GM19372 (cell line): ENCODE data around the gene SPIRE2.
"Not testable (repeated sequence)": the region's sequence is repeated elsewhere in the genome, so short reads cannot be mapped to it uniquely, and the experiment has no call there.

ENCODE experiments used
- ATAC-seq: cut with Tn5 transposase; IDR thresholded peaks from one replicate; pipeline ENCODE4 v1.9.1; 2021; ENCODE audit warnings: mild to moderate bottlenecking, low read depth, moderate library complexity; ENCODE audit not compliant: unreplicated experiment

SPIRE2 gene

GRCh38 chr16:89828199-89828869 lies at the start of gene SPIRE2:
TSS of gene SPIRE2 (plus strand) at chr16:89828475. CDS start at chr16:89828551, 76 bp downstream.
- no peak for ATAC-seq

GRCh38 chr16:89779231-89779908 lies 48.9 kb upstream of the SPIRE2 start:
- ATAC-seq = no peak

DNA sequence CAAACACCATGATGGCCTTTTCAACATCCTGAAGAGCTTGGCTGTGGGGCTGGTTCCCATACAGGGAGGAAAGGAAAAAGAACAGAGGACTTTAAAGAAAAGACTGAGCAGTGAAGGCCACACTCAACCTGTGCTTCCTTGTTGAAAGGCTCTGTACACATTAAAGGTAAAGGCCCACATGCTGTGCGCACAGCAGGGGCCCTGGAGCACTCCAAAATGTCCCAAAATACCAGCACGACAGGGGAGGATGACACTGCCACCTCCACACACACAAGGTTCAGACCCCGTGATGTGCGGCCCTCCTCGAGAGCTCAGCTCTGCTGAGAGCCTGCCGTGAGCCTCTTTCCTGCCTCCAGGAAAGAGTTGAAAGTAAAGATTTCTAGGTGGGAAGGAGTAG lies 48.4 kb upstream of the SPIRE2 start:
- ATAC-seq = no peak

- ATAC-seq = no peak
Measured at GRCh38 chr16:89782489-89782888, 45.8 kb upstream of the SPIRE2 start.

DNA sequence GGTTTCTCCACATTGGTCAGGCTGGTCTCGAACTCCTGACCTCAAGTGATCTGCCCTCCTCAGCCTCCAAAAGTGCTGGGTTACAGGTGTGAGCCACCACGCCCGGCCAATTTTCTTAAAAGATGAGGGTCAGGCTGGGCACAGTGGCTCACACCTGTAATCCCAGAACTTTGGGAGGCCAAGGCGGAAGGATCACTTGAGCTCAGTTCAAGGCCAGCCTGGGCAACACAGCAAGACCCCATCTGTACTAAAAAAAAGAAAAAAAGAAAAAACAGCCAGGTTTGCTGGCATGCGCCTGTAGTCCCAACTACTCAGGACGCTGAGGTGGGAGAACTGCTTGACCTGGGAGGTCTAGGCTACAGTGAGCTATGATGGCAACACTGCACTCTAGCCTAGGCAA lies 44.3 kb upstream of the SPIRE2 start:
- not testable (repeated sequence) for ATAC-seq

DNA sequence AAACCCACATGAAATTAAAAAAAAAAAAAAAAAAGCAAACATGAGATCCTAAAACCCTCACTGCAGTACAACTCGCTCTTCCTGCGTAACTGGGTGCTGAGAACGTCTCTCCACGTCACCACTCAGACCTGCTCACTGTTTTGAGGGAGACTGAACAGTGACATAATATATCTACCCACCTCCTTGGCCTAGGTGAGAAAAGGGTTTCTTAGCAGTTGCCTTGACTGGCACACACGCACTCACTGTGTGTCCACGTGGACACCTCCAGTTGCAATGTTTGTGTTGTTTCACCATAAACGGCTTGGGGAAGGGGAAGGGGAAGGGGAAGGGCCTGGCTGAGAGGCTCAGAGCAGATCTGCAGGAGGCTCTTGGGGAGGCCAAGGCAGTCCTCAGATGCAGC lies 43.9 kb upstream of the SPIRE2 start:
- no peak for ATAC-seq

GRCh38 chr16:89785523-89786155 lies 42.6 kb upstream of the SPIRE2 start:
- no peak for ATAC-seq

DNA sequence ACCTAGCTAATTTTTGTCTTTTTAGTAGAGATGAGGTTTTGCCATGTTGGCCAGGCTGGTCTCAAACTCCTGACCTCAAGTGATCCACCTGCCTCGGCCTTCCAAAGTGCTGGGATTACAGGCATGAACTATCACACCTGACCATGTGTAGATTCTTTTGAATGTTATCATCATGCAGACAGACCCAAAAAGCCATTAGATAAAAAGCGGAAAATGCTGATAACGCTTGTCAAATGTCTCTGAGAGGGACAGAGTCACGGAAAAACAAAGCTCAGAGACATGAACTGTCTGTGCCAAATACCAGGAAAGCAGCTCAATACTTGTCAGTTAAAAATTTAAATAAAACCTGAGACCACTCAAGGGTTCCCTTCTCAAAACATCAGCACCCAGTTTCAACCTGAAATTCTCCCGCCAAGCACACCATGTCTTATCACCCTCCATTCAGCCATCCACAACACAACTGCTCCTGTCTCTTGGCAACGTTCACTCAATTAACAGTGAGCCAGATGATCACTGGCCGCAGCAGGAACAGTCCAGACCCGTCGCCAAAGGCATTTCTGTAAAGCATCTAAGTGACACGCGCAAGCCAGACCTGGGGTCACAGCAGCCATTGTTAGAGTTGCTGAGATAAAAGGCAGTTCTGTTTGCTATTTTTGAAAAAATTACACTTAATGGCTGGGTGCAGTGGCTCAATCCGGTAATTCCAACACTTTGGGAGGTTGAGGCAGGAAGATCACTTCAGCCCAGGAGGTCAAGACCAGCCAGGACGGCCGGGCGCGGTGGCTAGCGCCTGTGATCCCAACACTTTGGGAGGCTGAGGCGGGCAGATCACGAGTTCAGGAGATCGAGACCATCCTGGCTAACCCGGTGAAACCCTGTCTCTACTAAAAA lies 41.6 kb upstream of the SPIRE2 start:
- no peak for ATAC-seq

GRCh38 chr16:89787365-89787805 lies 40.9 kb upstream of the SPIRE2 start:
- ATAC-seq = no peak

DNA sequence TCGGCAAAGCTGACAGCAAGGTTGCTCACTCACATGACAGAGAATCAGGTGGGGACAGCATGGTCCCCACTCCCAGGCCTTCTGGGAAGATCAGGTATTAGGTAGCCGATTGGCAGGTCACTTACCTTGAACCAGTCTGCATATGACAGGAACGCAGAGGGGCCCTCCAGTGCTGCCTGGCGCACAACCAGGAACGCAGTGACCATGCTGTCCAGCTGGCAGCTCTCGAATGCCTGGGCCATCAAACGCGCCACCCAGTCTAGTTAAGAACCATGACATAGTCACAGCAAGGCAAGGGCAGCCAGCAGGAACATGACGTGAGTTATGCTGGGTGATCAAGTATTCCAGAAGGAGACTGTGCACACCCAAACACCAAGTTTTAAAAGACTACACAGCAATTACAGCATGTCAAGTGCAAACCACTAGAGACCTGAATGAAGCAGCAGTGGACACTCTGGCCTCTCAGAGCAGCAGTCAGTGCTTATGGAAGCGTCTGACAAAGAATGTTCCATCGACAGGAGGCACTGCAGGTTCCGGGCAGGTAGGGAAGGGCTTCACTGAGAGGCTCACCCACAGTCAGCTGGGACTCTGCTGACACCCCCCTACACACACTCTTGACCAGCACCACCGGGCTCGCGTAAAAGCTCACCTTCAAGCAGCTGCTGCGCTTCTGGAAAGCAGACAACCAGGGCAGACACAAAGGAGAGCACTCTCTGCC lies 36.8 kb upstream of the SPIRE2 start:
- no peak for ATAC-seq

GRCh38 chr16:89793092-89793491 lies 35.2 kb upstream of the SPIRE2 start:
- not testable (repeated sequence) for ATAC-seq

DNA sequence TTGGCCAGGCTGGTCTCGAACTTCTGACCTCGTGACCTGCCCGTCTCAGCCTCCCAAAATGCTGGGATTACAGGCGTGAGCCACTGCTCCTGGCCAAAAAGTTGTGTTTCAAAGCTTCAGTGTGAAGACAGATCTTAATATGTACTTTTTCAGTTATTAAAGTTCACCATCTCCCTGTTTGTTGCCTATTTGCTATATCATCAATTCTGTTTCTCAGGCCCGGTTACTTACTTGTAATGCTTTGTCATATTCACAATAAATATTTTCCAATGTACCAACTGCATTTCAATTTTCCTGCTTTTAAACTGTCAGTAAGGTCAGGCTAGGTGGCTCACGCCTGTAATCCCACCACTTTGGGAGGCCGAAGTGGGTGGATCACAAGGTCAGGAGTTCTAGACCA lies 34.3 kb upstream of the SPIRE2 start:
- no peak for ATAC-seq

- ATAC-seq = no peak
Measured at GRCh38 chr16:89795676-89796075, 32.6 kb upstream of the SPIRE2 start.

- ATAC-seq = no peak
Measured at GRCh38 chr16:89796104-89796503, 32.2 kb upstream of the SPIRE2 start.

DNA sequence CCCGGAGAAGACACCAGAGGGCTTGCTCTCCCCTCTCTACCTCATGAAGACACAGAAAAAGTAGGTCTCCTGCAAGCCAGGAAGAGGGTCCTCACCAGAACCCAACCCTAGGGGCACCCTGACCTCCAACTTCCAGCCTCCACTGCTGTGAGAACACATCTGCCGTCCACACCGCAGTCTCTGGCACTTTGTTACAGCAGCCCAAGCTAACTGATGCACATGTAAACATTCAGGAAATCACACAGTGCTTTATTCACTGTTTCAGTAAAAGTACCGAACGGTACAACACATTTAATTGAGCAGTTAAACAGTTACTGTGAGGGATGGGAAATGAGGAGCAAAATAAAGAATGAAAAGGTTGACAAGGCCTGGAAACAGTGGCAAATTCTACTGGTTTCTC lies 30.1 kb upstream of the SPIRE2 start:
- ATAC-seq = no peak

GRCh38 chr16:89798832-89799370 lies 29.4 kb upstream of the SPIRE2 start:
- ATAC-seq = no peak

- ATAC-seq = no peak
Measured at GRCh38 chr16:89801800-89802199, 26.5 kb upstream of the SPIRE2 start.

DNA sequence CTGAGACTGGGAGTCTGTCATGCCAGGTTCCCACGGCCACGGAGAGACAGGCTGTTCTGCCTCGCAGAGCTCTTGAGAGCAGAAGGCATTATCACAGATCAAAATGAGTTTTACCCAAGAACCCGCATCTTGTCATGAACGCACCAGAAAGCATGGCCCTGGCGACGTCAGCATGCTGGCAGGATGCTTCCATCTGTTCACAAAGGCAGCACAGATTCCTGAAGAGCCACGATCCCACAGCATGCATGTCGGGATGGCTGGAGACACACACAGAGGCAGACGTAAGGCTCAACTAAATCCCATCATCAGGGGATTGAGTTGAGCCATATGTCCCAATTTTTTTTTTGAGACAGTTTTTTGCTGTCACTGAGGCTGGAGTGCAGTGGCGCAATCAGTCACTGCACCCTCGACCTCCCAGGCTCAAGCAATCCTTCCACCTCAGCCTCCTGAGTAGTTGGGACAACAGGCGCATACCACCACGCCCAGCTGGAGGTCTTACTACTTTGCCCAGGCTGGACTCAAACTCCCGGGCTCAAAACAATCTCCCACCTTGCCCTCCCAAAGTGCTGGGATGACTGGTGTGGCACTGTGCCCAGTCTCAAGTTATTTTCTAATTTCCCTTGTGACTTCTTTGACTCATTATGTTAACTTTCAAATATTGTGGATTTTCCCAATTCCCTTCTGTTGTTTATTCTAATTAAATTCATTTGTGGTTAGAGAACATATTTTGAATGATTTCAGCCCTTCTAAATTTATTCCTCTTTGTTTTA lies 23.0 kb upstream of the SPIRE2 start:
- ATAC-seq = no peak

DNA sequence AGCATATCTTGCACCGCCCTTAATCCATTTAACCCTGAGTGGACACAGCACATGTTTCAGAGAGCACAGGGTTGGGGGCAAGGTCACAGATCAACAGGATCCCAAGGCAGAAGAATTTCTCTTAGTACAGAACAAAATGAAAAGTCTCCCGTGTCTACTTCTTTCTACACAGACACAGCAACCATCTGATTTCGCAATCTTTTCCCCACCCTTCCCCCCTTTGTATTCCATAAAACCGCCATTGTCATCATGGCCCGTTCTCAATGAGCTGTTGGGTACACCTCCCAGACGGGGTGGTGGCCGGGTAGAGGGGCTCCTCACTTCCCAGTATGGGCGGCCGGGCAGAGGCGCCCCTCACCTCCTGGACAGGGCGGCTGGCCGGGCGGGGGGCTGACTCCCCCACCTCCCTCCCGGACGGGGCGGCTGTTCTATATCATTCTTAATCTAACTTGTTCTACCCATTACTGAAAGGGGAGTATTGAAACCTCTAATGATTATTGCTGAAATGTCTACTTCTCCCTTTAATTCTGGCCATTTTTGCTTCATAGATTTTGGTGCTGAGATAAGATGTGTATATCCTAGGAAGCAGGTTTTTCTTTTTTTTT lies 21.6 kb upstream of the SPIRE2 start:
- not testable (repeated sequence) for ATAC-seq
